GM19328 (cell line): ENCODE data around the gene COPS7B.
"Not testable (repeated sequence)": the region's sequence is repeated elsewhere in the genome, so short reads cannot be mapped to it uniquely, and the experiment has no call there.

Source experiments
- ATAC-seq: cut with Tn5 transposase; IDR thresholded peaks from one replicate; pipeline ENCODE4 v1.9.1; 2021; ENCODE audit warnings: mild to moderate bottlenecking, moderate library complexity; ENCODE audit not compliant: unreplicated experiment

COPS7B gene

DNA sequence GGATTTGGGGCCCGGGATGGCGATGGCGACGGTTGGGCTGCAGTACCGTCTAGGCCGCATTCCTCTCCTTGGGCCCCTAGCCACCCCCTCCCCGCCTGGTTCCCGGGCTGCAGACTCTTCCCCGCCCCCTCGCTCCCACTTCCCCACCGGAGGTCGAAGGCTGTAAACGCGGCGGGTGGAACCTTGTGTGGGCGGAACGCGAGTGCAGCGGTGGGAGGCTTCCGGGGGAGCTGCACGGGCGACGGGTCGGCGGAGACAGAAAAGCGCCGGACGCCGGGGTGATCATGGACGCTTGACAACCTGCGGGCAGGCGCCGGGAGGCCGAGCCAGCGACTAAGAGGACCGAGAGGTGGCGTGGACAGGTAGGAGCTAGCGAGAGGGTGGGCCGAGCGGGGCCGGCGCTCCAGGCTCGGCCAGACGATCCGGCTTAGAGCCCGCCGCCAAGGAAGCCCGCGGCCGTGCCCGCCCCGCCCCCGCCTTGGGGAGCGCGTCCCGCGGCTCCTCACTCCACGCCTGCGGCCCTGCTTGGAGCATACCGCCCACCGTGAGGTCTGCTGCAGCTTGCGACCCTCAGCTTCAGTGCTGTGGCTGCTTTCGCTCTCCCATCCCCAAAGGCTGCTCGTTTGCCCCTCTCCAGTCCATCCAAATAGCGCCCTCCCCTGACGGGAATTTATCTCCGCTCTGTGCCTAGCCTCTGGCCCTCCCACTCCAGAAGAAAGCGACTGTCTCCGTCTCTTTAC is at the start of gene COPS7B:
COPS7B (plus strand) TSS at position 269 of the 740 bp plus-strand sequence. CDS start 2,126 bp downstream, outside the sequence.
- peak; percentile 69 for ATAC-seq

DNA sequence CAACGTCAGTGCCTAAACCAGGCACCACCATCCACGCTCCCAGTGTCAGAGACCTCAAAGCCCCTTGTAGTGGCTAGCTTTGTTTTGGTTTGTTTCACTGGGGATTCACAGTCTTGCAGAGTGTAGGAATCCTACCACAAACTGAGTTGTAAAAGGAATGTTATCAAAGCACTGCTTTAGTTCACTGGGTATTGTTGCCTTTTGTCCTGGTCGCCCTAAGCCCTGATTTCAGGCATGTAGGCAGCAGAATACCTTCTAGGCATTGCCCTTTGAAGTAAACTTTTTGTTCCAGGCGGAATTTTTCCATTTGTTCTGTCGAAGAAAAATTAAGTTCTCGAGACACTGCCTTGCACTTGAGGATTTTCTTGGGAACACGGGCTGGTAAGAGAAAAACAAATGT is 48.5 kb upstream of the COPS7B start:
- no peak for ATAC-seq

DNA sequence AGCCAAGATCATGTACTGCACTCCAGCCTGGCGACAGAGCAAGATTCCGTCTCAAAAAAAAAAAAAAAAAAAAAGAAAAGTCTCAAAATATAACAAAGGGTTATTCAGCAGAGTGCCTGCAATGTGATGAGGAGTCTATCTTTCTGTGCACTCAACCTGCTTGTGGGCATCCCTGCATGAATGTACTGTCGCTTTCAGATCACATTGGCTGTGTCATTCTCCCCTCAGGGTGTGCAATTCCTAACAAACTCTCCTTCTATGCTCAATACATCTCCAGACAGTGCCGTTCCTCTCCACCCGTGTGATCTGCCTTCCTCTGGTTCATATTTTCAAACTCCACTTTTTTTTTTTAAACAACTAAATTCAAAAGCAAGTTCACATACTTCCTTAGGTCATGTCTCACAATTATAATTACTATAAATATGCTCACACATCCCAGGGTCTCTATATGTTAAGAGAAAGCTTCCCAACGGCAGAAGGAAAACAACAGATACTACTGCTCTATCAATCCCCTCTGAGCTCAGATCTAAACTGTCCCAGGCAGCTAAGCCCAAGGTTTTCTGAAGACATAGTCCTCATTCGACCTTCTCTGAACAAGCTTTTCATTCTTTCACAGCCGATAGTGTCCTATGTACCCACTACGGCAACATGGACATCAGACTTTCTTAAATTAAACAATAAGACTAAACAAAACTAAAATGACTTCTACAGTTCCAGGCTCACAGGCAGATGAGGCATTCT is 42.7 kb upstream of the COPS7B start:
- no peak for ATAC-seq

DNA sequence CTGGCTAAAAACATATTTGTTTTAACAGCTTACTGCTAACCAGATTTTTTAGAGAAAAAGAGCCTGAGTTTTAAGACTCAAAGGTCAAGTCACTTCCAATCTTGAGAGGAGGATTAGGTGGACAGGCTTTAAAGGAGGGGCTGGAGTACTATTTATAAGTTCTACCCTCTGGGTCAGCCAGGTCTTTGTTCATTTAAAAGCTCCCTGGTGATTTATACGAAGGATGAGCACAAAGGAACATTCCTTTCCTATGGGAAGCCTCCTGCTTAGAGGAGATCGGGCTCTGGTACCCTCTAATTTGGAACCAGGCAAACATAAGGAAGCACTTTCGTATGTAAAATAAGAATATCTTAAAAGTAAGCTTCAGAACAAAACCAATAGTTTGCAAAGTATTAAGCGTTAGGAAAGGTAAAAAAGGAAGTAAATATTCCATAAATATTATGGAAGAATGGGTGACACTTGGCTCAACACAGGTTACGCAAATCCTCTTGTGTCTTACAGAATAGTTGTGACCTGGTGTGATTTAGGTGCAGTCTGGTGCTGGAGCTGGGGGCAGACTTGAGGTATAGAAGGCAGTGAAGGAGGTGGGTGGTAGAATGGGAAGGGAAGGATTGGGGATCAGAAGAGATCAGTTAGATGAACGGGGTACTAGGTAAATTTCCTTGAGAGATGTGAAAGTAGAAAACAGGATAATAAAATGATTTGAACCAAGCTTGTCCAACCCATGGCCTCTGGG is 40.8 kb upstream of the COPS7B start:
- ATAC-seq = no peak

DNA sequence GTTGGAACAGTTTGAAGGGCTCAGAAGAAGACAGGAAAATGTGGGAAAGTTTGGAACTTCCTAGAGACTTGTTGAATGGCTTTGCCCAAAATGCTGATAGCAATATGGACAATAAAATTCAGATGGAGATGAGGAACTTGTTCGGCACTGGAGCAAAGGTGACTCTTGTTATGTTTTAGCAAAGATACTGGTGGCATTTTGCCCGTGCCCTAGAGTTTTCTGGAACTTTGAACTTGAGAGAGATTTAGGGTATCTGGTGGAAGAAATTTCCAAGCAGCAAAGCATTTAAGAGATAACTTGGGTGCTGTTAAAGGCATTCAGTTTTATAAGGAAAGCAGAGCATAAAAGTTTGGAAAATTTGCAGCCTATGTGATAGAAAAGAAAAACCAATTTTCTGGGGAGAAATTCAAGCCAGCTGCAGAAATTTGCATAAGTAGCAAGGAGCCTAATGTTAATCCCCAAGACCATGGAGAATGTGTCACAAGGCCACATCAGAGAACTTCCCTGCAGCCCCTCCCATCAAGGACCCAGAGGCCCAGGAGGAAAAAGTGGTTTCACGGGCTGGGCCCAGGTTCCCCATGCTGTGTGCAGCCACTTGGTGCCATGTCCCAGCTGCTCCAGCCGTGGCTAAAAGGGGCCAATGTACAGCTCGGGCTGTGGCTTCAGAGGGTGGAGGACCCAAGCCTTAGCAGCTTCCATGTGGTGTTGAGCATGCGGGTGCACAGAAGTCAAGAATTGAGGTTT is 37.9 kb upstream of the COPS7B start:
- ATAC-seq = not testable (repeated sequence)

DNA sequence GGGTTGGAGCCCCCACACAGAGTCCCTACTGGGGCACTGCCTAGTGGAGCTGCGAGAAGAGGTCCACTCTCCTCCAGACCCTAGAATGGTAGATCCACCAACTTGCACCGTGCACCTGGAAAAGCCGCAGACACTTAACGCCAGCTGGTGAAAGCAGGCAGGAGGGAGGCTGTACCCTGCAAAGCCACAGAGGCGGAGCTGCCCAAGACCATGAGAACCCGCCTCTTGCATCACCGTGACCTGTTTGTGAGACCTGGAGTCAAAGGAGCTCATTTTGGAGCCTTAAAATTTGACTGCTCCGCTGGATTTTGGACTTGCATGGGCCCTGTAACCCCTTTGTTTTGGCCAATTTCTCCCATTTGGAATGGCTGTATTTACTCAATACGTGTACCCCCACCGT is 37.2 kb upstream of the COPS7B start:
- not testable (repeated sequence) for ATAC-seq

DNA sequence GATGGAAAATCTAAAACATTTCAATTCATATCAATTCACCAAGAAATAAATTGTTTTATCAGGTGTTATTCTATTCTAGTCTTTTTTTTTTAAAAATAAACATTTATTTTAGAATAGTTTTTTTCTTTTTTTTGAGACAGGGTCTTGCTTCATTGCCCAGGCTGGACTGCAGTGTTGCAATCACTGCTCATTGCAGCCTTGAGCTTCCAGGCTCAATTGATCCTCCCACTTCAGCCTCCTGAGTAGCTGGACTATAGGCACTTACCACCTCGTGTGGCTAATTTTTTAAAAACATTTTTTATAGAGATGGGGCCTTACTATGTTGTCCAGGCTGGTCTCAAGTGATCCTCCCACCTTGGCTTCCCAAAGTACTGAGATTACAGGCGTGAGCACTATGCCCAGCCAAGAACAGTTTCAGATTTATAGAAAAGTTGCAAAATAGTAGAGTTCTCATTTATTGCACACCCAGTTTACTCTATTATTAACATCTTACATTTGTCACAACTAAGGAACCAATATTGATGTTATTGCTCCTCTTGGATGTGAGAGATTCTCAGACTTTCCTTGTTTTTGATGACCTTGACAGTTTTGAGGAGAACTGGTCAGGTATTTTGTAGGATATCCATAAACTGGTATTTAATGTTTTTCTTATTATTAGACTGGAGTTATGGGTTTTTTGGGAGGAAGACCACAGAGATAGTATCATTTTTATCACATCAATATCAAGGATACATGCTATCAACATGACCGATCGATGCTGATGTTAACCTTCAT is 35.0 kb upstream of the COPS7B start:
- ATAC-seq = no peak

DNA sequence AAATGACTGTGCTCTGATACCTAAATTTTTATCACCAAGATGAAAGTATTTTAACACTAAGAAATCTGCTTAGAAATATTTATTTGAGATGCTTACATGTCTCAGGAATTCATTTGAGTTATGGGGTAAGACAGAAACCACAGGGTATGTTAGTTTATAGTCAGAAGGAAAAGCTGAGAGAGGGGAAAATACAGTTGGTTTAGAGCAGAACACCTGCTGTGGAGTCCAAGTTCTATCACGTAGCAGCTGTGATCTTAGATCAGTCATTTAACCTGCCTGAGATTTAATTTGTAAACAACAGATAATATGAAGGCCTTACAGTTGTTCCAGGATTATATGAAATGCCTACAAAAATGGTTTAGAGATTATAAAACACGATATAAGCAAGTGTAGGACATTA is 34.2 kb upstream of the COPS7B start:
- no peak for ATAC-seq

DNA sequence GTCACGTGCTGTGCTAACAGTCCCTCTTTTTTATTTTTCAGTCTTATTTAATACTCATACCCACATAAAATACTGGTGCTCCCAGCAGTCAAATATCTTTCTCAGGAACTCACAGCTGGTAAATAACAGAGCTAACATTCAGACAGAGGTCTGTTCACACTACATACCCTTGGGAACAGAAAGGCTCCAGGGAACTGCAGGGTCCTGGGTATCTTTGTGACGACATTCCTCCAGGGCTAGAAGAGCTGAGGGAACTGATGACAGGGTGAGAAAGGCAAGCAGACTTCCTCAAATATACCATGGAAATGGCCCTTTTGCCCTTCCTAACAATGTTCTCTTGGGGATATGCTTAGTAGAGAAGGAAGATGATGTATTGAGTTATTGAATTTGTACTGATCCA is 24.5 kb upstream of the COPS7B start:
- ATAC-seq = no peak

DNA sequence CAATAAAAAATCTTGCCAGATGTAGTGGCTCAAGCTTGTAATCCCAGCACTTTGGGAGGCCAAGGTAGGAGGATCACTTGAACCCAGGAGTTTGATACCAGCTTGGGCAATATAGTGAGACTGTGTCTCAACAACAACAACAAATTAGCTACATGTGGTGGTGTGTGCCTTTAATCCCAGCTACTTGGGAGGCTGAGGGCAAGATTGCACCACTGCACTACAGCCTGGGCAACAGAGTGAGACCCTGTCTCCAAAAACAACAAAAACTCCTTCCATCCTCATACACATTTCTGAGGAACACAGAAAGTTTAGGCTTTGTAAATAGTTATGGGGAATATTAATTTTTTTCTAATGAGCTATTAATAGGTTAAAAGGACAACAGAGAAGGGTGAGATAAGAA is 22.1 kb upstream of the COPS7B start:
- ATAC-seq = no peak

DNA sequence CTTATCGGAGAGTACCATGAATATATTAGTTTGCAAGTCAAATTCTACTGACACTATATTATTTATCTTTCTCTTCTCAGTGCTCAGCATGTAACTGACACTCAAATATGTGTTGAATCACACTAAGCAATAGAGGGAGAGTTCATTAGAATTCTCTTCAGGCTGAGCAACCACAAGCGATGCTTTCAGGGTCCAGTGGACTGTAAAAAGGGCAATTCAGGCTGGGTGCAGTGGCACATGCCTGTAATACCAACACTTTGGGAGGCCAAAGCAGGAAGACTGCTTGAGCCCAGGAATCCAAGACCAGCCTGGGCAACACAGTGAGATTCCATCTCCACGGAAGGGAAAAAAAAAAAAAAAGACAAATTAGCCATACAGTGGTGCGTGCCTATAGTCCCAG is 21.5 kb upstream of the COPS7B start:
- ATAC-seq = no peak

DNA sequence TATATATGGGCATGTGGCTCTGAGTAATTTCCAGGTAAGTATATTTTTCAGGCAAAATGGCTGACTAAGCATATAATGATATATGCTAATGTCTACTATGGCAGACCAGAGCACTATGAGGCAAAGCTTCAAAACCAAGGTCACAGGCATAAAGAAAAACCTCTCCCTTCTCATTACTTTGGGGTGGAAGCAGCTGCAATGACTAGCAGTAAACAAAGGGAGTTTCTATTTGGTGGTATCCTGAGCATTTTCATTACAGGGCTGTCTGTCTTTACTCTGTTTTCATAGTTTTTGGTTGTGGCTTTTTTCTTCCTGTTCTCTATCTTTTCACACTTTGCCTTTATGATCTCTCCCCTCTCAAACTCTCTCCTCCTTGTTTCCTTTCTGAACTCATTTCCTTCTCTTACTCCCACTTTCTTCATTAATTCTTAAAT is 20.7 kb upstream of the COPS7B start:
- no peak for ATAC-seq

DNA sequence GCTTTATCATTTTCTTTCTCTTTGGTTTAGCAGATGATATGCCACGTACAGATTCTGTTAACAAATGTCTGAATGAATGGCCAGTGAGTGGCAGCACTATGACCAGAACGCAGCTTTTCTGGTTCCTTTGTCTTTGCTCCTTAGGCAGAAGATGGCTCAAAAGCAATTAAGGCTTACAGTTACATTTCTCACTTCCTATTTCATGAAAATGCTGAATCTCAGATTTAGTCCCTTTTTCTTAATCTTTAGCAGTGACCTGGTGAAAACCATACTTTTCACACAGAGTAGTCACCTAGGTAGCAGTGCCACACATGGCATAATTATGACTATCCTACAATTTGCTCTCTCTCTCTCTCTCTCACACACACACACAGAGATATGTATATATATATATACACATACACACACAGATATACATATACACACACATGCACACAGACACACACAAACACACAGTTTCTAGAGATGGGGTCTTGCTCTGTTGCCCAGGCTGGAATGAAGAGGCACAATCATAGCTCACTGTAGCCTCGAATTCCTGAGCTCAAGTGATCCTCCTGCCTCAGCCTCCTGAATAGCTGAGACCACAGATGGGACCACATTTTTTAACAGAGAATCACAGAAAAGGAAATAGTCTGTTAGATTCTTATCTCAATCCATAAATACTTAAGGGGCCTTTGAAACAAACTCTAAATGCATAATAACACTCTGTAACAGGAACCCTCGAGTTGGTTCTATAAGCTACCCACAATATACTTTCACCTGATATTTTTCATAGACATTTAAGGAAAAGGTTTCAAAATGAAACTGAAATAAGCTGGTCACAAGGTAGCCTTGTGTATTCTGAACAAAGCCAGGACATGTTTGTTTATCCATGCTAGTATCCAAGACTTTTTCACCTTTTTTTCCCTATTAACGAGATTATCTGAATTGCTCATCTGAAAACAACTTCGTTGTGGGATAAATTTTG is 16.8 kb upstream of the COPS7B start:
- ATAC-seq = no peak

DNA sequence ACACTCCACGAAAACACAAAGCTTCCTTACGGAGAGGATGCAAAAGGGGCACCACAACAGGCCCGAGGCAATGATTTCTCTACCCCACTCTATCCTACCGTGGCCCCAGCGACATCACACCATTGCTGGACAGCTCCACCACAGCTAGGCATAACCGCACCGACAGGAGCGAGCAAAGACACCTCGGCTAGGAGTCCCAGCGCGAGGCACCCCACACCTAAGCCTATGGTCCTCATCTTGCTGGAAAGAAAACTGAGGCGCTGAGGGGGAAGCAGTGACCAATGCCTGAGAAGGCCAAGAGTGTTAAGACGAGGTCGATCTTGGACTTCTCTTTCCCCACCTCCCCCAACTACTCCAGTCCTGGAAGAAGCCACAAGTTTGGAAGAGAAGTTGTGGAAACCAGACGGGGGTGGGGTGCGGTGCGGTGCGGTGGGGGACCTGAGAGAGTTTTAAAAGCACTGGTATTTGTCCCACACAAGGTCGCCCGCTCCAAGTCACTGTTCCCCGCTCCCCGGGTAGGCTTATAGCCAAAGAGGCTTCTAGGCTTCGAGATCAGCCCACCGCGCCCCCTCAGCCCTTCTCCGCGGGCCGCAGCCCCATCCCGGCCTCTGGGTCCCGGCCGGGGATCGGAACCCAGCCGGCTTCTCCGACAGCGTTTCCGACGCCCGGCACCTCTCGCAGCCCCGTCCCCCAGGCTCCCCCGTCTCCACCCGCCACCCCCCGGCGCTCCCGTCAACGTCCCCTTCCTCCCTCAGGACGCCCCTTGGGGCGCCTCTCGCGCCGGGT is 5.9 kb upstream of the COPS7B start:
- ATAC-seq = peak; percentile 5

DNA sequence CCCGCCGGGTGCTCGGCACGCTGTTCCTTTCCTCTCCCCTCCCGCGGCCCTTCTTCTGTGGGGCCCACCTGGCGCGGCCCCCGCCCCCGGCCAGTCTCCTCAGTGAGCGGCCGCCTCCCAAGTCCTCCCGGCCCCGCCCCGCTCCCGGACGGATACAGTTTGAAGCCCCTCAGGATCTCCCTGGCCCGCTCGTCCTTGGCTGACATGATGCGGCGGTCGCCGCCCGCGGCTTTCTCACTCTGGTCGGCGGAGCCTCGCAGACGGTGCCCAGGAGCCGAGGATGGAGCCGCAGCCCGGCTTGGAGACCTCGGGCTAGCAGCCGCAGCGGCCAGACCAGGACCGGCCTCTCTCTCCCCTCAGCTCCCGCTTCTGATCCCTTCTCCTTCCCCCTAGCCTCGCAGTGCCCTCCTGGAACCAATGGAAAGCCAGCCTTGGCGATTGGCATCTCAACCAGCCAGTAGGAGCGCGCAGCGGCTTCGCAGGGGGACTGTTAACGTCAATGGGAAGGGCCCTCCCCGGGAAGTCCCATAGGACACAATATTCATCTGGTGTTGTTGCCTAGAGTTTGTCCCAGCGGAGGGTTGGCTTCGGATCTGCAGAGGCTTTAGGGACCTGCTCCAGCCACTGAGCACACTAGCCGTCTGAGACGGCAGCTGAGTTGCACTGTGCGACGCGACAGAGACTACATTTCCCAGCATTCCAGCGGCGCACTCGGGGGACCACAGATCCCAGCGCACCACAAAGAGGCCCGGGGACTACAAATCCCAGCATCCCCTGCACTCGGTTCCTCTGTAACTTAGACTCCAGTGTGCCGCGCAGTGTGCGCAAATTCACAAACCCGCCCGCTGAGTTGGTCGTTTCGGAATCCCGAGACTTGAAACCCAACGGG is 5.1 kb upstream of the COPS7B start, which contains the start of gene PDE6D:
PDE6D (minus strand) TSS at position 374 of the 889 bp plus-strand sequence; CDS start at position 206, 168 bp downstream.
- peak; percentile 80 for ATAC-seq

DNA sequence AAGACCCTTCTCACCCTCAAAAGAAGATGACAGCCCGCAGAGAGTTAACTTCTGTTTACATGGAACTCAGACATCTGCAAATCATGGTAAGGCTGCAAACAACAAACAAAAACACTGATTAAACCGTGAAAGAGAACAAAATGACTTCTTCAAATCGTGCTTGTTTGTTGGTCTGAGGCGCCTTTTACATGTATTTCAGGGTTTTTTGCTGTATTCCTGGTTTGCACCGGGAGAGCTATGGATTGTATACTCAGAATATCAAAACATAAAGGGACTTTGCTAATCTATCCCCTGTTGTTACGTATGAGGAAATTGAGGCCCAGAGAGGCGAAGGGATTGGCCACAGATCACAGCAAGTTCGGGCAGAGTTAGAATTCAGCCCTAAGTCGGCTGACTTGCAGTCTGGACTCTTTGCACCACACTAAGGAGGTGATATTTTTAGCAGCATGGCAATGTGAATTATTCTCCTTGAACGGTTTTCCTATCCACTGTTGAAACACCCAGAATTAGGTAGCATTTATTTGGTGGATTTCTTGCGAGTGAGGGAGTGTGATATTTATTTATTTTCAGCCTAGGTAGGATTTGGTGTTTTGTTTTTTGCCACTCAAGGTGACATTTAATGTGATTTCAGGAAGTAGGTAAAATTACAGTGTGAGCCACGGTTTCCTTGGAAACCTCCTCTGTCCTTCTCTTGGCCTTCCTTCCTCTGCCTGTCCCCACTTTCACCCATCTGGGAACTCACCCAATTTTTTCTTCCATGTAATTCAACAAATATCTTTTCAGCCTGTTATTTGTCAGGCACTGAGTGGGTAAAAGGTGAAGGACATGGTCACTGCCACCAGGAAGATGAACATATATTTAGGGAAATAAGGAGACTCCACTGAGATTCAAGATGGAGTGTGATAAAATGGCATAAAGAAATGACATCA is 4.2 kb upstream of the COPS7B start:
- ATAC-seq = no peak
